Measurements from ENCODE around the gene IFT88.
"Not testable (repeated sequence)": the region's sequence is repeated elsewhere in the genome, so short reads cannot be mapped to it uniquely, and the experiment has no call there.

IFT88 gene

DNA sequence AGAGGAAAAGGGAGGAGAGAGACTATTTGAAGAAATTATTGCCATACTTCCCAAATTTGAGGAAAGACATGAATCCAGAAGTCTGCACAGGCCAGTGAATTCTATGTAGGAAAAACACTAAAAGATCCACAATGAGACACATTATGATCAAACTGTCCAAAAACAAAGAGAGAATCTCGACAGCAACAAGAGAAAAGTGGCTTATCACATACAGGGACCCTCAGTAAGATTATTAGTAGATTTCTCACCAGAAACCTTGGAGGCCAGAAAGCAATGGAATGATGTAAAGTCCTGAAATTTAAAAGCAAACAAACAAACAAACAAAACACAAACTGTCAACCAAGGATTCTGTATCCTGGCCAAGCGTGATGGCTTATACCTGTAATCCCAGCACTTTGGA is 80.8 kb downstream of the IFT88 start:
- no peak for DNase-seq

DNA sequence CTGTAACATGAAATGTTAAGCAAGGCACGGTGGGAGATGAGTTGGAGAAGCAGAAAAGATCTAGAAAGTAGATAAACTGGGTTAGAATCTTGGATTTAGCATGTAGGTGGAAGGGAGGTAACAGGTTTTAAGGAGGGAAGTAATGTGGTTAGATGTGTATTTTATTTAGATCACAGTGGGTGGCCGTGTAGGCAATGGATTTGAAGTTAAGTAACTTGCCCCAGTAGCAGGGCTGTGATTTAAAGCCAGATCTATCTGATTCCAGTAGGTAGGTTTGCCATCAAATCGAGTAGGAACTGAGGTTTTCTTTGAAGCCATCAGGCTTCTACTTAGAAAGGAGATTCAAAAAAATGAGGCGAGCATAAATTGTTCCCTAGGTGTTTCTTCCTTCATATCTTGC is 86.0 kb downstream of the IFT88 start:
- DNase-seq, result no peak

DNA sequence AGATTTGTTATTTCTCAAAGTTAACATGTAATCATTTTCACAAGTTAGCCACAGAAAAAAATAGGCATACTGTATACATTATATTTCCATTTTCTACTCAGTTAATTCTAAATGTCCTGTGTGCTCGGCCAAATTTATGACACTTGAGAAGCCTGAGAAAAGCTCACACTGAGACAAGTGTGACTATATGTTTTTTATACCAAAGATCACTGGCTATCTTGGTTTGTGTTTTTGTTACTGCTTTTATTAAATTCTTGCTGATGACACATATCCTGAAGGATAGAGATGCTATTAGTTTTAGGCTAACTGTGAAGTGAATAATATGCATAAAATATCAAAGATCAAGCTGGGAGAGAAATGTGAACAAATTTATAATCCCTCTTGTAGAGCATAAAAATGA is 87.2 kb downstream of the IFT88 start:
- no peak for DNase-seq

DNA sequence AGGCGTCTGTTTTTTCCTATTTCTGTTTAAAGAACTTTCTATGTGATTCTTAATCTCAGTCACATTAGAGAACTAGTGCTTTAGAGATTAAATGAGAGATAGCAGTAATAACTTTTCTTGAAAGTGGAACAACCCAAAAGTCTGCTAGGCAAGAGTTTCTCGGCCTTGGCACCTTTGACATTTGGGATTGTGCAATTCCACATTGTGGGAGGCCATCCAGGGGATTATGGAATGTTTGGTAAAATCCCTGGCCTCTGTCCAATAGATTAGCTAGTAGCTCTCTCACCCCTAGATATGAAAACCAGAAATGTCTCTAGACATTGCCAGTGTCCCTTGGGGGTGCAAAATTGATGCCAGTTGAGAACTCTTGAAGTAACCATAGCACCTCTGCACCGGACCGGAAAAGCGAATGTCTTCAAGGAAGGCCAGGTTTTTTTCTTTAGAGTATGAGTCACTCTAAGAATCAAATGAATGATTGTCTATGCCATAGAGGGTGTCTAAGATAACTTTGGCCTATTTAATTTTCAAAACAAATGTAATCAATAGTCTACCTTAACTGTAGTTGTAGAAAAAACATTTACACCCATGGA is 91.6 kb downstream of the IFT88 start:
- no peak for DNase-seq

DNA sequence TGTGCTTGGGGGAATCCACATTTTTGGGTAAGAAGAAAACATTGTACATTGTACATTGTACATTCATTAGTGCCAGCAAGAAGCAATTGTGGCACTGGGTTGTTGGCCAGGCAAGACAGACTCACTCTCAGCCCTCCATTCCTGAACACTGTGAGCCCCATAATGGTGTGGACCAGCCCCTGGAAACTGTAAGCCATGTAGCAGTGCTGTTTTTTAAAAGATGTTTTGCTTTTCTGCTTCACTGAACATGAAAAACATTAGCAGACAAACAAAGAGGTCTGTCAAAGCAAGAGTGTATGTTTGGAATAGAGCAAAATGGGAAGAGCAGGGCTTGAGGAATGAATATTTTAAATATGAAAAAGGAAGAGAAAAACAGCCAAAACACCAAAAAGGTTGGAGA is 97.4 kb downstream of the IFT88 start:
- no peak for DNase-seq

DNA sequence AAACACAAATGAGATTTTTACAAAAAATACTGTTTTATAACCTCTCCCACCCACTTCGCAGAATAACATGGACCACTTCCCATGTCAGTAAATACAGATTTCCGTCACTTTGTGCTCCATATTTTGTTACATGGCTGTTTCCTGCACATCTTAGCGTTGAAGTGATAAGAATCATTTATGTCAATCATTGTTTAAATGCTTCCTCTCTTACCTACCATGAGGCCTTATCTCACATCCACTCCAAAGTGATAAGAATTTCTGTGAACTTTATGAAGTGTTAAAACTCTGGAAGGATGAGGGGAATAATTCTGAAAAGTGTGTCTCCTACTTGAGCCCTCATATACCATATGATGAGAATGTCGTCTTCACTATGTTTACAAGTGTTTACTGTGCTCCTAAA is 100.0 kb downstream of the IFT88 start:
- no peak for DNase-seq

DNA sequence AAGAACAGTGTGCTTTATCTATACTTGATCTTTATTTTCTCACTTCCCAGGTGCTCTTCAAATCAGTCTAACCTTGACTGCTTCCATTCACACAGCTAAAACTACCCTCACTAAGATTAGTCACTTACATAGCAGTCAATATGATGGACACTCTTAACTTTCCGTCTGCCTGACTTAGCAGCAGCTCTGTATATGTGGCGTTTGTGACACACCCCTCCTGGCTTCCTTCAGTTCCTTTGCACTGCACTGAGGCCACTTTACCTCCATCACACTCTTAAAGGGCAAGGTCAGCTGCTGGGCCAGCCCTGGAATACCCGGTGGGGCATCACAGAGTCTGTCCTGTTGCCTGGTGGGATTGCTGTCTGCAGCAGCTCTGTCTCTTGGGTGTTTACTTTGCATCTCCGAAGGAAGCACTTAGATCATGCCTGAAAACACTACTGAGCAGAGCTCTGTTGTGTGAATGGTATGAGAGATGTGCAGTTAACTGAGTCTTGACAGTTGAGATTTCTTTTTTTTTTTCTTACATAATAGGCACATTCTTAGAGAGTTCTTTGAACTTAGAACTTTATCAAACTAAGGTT is 101.0 kb downstream of the IFT88 start:
- DNase-seq, result no peak

DNA sequence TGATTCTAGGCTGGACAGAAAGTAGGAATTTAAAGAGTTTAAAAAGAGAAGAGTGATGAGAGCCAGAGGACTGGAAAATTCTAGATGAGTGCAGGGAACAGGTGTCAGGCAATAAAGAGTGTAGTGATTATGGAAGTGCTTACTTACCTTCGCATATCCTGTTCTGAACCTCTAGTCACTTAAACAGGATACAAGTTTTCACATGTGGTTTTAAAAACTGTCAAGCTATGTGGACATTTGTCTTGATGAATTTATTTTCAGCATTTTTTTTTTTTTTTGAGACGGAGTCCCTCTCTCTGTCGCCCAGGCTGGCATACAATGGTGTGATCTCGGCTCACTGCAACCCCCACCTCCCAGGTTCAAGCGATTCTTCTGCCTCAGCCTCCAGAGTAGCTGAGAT is 102.2 kb downstream of the IFT88 start:
- no peak for DNase-seq

DNA sequence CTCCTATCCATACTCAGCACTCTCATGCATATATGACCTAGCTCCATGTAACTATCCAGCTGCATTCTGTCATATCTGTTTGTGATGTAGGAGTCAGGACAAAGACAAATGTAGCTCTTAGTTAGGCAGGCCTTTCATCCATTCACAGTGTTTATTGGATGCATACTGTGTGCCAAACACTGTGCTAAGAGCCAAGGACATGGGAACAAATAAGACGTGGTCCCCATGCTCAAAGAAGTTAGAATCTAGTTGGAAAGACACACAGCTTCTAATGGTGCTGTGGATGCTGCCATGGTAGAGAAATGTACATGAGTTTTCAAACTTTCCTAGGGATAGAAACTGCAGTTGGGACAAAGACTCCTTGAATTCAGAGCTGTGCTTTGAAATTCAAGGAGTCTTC is 104.8 kb downstream of the IFT88 start:
- no peak for DNase-seq

DNA sequence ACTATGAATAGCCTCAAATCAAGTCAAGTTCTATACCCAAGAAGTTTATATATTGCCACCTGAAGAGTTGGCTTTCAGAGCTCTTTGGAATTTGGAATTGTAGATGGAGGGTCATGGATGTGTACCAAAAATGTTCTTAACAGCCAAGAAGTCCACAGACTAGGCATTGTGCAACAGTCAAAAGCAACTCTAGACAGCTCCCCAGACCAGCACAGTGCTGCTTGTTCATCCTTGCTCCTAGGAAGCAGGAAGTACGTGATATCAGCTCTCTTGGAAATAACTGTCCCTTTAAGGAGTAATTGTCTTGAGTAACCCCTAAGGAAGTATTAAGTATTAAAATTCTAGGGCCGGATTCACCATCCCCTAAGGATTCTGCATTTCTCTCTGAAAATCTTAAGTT is 105.8 kb downstream of the IFT88 start:
- no peak for DNase-seq

DNA sequence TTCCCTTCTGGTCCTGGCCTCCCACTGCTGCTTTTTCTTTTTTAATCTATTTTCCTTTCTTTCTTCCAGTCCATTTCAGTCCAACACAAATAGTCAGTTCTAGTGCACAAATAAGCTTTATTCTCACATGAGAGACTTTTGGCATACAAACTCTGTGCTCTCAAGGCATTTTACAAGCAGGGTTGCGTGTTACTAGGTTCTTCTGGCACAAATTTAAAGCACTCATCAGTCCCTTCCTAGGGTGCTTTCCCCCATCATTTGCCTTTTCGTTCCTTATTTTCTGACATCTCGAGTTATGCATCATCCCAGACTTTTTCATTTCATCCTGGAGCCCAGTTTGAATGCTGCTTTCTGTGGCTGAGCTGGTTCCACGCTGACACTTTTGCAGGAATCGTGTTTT is 106.8 kb downstream of the IFT88 start:
- no peak for DNase-seq

DNA sequence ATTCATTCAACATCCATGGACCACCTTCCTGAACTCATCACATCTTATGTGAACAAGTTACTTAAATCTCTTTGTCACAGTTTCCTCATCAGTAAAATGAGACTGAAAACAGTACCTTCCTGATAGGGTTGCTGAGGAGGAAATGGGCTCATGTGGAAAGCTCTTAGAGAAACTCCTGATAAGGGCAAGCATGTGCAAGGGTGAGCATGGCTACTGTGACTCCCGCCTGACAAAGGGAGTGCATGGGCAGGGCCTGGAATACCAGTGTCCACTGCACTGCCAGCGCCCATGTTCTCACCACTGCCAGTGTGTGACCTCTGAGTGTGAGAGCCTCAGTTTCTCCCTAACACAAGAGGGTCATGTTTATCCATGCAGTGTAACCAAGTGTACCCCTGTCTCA is 109.3 kb downstream of the IFT88 start:
- DNase-seq, result no peak

DNA sequence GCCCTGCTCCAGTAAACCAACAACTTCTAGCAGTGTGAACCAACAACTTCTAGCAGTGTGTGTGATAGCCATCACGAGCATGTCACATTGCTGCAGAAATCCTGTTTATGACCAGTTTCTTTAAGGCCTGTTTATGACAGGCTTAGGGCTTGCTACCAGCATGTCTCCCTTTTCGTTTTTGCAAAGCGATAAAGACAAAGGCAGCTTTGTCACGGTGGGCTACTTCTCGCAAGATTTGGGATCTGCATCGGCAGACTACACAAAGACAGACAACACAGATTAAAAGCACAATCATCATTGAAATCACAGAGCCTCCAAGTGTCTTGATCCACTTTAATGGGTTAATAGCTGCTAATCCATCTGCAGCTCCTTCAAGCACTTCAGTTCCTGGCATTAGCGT is 111.6 kb downstream of the IFT88 start:
- DNase-seq, result not testable (repeated sequence)

DNA sequence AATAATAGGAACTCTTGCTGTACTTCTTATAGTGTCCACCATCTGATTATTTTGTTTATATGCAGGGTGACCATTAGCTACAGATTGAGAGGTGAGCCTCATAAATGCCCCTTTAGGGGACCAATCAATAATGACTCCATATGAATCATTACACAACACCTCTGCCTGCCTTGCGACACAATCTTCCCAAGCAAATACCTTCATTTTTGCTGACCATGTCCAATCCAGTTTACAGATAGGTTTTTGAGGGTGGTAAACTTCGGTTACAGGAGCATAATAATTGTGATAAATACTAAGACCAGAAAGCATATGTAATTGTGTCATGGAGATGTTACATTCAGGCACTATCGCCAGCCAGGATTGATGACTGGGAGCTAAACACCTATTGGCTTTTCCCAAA is 112.9 kb downstream of the IFT88 start:
- no peak for DNase-seq

DNA sequence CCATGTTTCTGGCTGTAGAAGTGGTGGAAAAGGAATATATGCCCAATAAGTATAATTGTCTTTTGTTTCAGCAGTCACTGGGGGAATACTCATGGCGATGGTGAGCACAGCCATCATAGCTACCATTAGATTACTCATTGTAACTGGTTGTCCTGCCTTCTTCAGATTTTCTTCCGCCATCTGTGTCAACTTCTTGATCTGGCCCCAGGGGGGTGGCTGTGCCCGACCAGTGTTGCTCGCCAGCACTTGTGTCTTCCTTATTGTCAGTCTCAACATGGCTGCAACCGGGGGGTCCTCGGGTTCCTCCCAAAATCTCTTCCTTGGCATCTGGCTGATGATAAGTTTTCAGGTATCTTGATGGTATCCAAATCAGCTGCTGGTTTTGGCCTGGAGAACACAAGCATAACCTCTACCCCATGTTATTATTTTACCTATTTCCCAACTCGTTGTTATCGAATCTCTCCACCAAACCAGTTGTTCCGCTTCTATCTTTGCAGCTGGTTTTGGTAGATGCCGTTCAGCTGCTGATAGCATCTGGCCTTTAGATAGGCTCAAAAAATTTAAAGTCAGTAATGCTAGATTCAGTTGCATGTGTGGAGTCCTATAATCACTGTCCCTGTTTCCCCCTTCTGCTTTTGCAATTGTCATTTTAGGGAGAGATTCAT is 113.6 kb downstream of the IFT88 start:
- DNase-seq, result no peak

DNA sequence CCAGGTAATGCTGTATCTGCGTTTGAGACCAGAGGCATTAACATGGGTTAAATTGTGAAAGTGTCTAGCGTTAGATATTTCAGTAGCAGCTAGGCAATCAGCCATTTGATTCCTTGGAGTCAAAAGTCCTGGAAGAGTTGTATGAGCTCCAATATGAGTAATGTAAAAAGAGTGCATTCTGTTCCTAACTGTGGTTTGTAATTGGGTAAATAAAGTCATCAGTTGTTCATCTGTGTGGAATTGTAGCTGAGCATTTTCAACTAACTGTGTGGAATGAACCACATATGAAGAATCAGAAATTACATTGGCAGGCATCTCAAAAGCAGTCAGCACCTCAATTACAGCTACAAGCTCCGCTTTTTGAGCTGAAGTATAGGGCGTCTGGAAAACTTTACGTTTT is 114.5 kb downstream of the IFT88 start:
- not testable (repeated sequence) for DNase-seq

DNA sequence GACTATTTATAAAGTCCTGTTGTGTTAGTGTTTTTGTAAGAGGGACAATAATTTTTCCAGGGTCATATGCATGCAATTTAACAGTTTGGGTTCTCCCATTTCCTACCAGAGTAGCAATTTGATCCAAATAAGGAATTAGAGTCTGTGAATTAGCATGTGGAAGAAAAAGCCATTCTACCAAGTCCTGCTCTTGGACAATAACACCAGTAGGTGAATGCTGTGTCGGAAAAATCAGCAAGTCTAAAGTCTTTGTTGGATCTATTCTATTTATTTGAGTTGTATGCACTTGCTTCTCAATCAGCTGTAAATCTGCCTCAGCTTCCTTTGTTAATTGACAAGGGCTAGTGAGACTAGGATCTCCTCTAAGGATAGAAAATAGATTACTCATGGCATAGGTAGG is 115.1 kb downstream of the IFT88 start:
- DNase-seq, result no peak

DNA sequence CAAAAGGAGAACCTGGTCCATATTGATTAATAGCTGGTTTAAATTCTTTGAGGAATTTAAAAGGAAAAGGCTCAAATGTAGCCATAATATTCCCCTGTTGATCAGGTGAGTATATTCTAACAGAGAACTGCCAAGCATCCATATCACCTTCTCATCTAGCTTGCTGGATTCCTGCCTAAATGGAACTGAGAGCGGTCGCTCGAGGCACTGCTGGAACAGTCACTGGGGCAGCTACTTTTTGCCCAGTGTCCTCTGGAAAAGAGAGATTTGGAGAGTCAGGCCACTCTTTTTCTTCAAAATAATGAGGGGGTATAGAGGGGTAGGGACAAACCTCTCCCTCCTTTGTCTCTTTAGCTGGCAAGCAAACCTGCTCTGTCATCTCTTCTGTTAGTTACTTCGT is 117.1 kb downstream of the IFT88 start:
- DNase-seq, result no peak

DNA sequence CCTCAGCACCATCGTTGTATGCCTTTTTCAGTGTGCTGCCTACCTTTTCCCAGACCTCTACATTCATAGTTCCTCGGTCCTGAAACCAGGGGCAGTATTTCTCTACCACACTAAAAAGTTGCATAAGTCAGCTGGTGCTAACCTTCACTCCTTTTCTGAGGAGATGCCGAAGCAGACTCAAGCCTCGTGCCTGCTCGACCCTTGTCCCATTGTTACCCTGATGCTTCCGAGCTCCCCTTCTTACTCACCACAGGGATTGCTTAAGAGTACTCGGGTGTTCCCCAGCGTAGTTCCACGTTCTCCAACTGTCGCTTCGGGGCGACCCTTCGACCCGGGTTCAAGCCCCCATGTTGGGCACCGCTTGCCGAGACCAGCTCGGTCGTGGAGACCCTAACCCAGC is 117.6 kb downstream of the IFT88 start:
- no peak for DNase-seq

DNA sequence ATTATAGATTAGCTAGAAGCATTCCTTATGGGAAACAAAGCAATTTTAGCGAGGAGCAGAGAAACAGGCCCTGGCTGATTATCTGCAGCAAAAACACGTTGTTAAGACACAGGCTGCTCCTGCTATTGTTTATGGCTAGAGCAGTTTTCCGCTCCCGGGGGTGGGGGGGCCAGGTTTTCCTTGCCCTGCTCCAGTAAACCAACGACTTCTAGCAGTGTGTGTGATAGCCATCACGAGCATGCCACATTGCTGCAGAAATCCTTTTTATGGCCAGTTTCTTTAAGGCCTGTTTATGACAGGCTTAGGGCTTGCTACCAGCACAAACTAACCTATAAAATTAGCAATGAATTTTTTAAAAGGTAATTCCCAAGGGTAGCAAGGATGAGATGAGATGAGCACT is 118.1 kb downstream of the IFT88 start:
- no peak for DNase-seq

DNA sequence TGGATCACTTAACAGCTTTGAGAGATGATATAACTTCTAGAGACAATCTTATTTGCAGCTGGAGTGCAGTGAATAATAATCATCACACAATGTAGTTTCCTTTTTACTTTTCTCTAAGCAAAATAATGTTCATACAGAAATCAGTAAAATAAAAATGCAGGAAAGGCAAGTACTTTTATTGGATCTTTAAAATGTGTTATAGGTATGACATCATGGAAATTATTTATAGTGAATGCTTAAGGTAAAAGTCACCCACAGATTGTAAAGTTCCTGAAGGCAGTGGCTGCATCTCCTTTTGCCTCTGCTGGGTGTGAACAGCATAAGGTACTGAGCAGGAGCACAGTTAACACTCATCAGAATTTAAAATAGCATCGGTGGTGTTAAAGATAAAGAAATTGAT is 119.2 kb downstream of the IFT88 start:
- no peak for DNase-seq

DNA sequence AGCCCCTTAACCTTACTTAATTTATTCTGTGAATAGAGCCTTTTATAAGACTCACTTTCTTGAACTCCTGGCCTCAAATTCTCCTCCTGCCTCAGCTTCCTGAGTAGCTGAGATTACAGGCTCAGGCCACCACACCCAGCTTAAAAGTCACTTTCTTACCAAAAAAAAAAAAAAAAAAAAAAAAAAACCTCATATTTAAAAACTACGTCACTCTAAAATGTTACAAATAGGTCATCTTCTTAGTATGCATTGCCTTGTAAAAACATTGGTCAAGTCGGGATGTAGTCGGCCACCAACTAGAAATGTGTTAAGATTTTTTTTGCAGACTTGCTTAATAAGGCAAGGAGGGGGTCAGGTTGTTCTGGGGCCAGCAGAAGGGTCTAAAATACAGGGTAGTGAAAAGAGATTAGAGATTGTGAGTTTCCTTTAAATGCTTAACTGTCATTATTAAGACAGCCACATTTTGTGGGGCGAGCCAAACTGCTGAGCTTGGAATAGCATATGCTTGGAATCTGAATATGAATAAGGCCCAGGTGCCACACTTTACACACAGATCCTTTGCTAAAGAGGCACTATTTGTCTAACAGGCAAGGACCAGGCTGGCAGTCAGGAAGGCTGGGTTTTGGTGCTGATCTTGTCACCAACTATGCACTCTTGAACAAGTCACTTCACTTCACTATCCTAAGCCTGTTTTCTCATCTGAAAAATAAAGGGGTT is 120.1 kb downstream of the IFT88 start:
- DNase-seq, result no peak

DNA sequence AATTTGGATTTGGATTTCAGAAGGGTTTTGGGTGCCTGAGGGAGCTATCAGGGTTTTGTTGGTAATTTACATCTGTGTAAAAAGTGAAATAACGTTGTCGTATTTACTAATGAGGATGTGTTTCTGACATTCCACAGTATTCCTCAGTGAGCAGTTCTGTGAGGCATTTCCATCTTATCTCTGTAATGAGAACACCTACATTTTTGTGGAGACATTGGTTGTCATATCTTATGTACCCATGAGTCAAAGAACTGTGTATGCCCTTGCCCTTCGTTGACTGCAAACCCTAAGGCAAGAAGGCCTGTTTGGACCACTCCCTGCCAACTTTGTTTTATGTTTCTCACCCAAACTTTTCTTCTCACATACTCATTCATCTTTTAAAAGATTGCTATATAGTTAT is 122.3 kb downstream of the IFT88 start:
- DNase-seq, result no peak

DNA sequence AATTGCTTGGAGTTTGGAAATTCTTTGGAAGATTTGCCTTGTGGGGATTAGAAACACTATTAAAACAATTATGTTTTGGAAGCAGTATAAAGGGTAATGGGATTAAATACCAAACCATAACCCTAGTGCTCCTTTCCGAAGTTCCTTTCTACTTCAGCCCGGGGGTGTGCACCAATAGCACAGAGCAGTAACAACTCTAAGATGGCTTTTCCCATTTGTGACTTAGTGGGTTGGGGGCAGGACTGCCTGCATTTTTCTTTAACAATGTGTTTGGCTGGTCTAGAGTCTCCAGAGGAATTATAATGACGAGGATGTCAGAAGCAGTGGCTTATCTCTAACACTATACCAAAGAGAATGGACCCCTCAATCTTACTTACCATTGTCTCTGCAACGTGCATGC is 124.7 kb downstream of the IFT88 start:
- no peak for DNase-seq

All from NCI-H774 (cell line).